BLaER1 (cell line): Measurements from ENCODE around the gene WHAMM.
"Not testable (repeated sequence)": the region's sequence is repeated elsewhere in the genome, so short reads cannot be mapped to it uniquely, and the experiment has no call there.

ENCODE experiments used
- H3K27ac ChIP-seq: shearing (Covaris generic); formaldehyde crosslinking; 2 replicates; pipeline ENCODE4 v1.8.1; 2022
- H3K27me3 ChIP-seq: shearing (Covaris generic); formaldehyde crosslinking; 2 replicates; pipeline ENCODE4 v1.8.1; 2022
- H3K36me3 ChIP-seq: shearing (Covaris generic); formaldehyde crosslinking; 2 replicates; pipeline ENCODE4 v1.8.1; 2022
- H3K4me1 ChIP-seq: shearing (Covaris generic); formaldehyde crosslinking; 2 replicates; pipeline ENCODE4 v1.8.1; 2022
- H3K4me2 ChIP-seq: shearing (Covaris generic); formaldehyde crosslinking; 2 replicates; pipeline ENCODE4 v1.8.1; 2022
- H3K4me3 ChIP-seq: shearing (Covaris generic); formaldehyde crosslinking; 2 replicates; pipeline ENCODE4 v1.8.1; 2022
- H3K9ac ChIP-seq: shearing (Covaris generic); formaldehyde crosslinking; 2 replicates; pipeline ENCODE4 v1.8.1; 2022
- H3K9me3 ChIP-seq: shearing (Covaris generic); formaldehyde crosslinking; 2 replicates; pipeline ENCODE4 v1.8.1; 2022
- H4K20me1 ChIP-seq: shearing (Covaris generic); formaldehyde crosslinking; 2 replicates; pipeline ENCODE4 v1.8.1; 2022
- Cebpa-rat ChIP-seq: shearing (Covaris generic); IDR thresholded peaks from 2 replicates; pipeline ENCODE4 v1.8.1; 2022

Gene WHAMM

DNA sequence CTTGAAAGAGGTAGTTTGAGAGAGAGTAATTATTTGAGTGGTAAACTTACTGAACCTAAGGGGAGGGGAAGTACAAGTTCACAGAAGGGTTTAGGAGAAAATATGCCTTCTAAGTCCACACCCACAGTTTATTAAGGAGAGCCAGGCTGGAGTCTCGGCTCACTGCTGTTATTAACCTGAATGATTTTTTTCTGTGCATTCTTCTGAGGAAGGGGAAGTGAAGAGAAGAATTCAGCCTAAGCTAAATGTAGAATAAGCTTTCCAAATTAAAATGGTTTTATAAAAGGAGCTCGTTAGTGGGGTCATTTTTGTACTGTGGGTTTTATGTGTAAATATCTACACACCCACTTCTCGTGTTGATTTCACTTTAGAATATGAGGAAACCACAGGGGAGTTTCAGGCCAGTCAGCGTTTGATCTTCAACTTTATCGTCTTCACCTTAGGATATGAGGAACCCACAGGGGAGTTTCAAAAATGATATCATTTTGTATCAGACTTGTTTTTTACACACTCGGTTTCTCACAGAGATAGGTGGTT is 1.5 kb downstream of the WHAMM start:
- H3K36me3 ChIP-seq: peaks cover 33% of the 10 kb centered on the region
- H3K4me1 ChIP-seq: peaks cover 47% of the 10 kb centered on the region
- TF ChIP-seq Cebpa-rat: no peak
- peak overlapping the region; percentile 94 for H3K27ac ChIP-seq
- H4K20me1 ChIP-seq: peaks cover 50% of the 10 kb centered on the region
- peak overlapping the region; percentile 79 for H3K4me2 ChIP-seq
- H3K27me3 ChIP-seq: no peaks in the 10 kb centered on the region
- peak overlapping the region; percentile 91 for H3K4me3 ChIP-seq
- H3K9me3 ChIP-seq: no peaks in the 10 kb centered on the region
- peak overlapping the region; percentile 93 for H3K9ac ChIP-seq

DNA sequence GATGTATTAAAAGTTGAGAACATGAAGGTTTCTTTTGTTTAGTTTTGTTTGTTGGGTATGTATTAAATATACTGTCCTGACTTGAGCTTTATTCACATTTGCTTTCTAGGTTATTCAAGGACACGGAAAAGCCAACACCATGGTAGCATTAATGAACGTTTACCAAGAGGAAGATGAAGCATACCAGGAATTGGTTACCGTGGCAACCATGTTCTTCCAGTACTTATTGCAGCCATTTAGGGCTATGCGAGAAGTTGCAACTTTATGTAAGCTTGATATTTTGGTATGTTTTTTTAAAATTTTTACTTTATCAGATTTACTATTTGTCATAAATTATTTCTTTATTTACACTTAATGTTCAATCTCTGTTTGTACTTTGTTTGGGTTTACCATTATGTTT is 3.6 kb downstream of the WHAMM start:
- Histone ChIP-seq H3K9ac (no peak overlapping the region), H3K36me3 (peaks cover 53% of the 10 kb centered on the region), H3K4me2 (no peak overlapping the region), H3K4me1 (peaks cover 27% of the 10 kb centered on the region), H3K27ac (no peak overlapping the region), H3K9me3 (no peaks in the 10 kb centered on the region), H3K27me3 (no peaks in the 10 kb centered on the region), H4K20me1 (peaks cover 65% of the 10 kb centered on the region), H3K4me3 (no peak overlapping the region)
- no peak for TF ChIP-seq Cebpa-rat

DNA sequence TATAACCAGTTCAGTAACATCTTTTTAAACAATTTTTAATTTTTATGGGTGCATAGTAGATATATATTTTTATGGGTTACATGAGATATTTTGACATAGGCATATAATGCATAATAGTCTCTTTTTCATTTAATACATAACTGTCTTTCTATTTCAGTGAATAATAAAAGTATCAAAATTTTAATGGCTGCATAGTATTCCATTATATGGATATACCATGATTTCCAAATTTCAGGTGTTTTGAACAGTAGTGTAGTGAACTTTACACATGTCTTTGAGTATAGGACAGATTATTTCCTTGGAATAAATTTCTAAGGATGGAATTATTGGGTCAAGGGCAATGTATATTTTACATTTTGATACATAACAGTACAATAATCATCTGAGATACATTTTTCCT is 10.7 kb downstream of the WHAMM start:
- Histone ChIP-seq H3K4me3 (no peak overlapping the region), H3K4me1 (no peaks in the 10 kb centered on the region), H3K9me3 (peaks cover 10% of the 10 kb centered on the region), H3K36me3 (peaks cover 90% of the 10 kb centered on the region), H3K27ac (no peak overlapping the region), H3K9ac (no peak overlapping the region), H4K20me1 (peaks cover 22% of the 10 kb centered on the region; the same call in 1 of the 2 replicates), H3K4me2 (no peak overlapping the region), H3K27me3 (no peaks in the 10 kb centered on the region)
- TF ChIP-seq Cebpa-rat: no peak

DNA sequence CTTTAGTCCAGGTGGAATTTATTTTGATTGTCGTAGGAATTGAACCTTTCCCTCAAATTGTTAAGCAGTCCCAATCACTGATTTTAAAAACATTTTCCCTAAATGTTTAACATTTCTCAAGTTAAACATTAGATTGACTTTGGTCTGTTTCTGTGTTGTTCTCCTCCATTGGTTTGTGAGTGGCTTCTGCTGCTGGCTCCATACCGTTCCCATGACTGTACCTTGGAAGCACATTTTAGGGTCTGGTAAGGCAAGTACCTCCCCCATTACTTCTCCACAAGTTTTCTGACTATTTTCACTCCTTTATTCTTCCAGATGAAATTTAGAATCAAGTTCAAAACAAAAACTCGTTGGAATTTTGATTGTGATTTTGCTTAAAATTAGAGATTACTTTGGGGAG is 12.0 kb downstream of the WHAMM start:
- H3K4me2 ChIP-seq, H4K20me1 ChIP-seq, H3K27me3 ChIP-seq, H3K27ac ChIP-seq, H3K9ac ChIP-seq, H3K4me1 ChIP-seq, H3K4me3 ChIP-seq: not testable (repeated sequence)
- Histone ChIP-seq H3K9me3 (peaks cover 10% of the 10 kb centered on the region), H3K36me3 (peaks cover 90% of the 10 kb centered on the region)

DNA sequence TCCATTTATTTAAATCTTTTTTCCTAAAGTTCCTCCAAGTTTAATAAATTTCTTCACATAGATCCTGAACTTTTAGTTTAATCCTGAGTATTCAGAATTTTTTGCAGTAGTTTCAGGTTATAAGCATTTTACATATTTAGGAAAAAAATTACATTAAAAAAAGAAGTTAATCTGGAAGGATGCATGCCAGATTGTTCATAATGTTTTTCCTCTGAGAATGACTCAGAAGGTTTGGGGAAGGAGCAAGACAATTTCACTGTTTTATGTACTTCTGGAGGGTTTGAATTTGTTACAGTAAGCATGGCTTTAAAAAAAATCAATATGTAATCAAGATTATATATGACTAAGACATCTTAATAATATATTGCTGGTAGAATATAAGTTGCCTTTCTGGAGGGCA is 12.4 kb downstream of the WHAMM start:
- H3K4me3 ChIP-seq, H3K4me1 ChIP-seq, H3K9ac ChIP-seq, H3K4me2 ChIP-seq, H3K27ac ChIP-seq, H3K27me3 ChIP-seq, H4K20me1 ChIP-seq: not testable (repeated sequence)
- Histone ChIP-seq H3K36me3 (peaks cover 90% of the 10 kb centered on the region), H3K9me3 (peaks cover 10% of the 10 kb centered on the region)

DNA sequence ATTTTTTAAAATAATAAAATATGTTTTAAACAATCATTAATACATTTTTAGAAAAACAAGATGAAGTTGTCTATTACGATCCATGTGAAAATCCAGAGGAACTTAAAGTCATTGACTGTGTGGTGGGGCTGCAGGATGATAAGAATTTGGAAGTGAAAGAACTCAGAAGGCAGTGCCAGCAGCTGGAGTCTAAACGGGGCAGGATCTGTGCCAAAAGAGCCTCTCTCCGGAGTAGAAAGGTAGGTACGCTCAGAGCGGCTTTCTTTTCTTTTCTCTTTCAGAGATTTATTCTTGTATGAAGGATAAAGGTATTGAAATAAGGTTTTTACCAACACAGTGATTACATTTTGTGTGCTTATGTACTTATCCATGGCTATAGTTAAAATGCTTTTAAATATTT is 13.6 kb downstream of the WHAMM start:
- TF ChIP-seq Cebpa-rat: no peak
- Histone ChIP-seq H3K9ac (no peak overlapping the region), H3K9me3 (peaks cover 10% of the 10 kb centered on the region)

DNA sequence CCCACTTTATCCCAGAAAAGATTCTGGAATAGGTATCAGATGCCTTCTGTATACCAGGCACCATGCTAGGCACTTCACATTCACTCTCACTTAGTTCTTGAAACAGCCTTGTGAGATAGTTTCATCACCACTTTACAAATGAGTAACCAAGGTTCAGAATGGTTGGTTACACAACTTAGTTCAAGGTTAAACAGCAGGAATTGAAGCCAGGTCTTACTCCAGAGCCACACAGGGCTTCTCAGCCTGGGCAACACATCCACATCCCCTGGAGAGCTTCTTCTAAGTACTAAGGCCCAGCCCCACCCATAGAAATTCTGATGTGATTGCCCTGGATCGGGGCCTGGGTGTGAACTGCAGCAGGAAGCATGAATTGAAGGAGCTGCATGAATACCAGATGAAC is 18.6 kb downstream of the WHAMM start:
- H3K4me2 ChIP-seq: no peak overlapping the region
- no peak overlapping the region for H3K27ac ChIP-seq
- no peaks in the 10 kb centered on the region for H3K9me3 ChIP-seq
- no peak overlapping the region for H3K4me3 ChIP-seq
- H3K27me3 ChIP-seq: no peaks in the 10 kb centered on the region
- TF ChIP-seq Cebpa-rat: no peak
- no peaks in the 10 kb centered on the region for H4K20me1 ChIP-seq
- H3K4me1 ChIP-seq: peaks cover 28% of the 10 kb centered on the region
- H3K36me3 ChIP-seq: peaks cover 83% of the 10 kb centered on the region
- no peak overlapping the region for H3K9ac ChIP-seq

More for the DNA sequence above, 13.6 kb downstream of the WHAMM start:
- H3K27ac ChIP-seq: no peak overlapping the region
- no peaks in the 10 kb centered on the region for H3K27me3 ChIP-seq
- H4K20me1 ChIP-seq: no peaks in the 10 kb centered on the region
- H3K4me3 ChIP-seq: no peak overlapping the region
- H3K36me3 ChIP-seq: peaks cover 87% of the 10 kb centered on the region
- H3K4me1 ChIP-seq: no peaks in the 10 kb centered on the region
- no peak overlapping the region for H3K4me2 ChIP-seq

DNA sequence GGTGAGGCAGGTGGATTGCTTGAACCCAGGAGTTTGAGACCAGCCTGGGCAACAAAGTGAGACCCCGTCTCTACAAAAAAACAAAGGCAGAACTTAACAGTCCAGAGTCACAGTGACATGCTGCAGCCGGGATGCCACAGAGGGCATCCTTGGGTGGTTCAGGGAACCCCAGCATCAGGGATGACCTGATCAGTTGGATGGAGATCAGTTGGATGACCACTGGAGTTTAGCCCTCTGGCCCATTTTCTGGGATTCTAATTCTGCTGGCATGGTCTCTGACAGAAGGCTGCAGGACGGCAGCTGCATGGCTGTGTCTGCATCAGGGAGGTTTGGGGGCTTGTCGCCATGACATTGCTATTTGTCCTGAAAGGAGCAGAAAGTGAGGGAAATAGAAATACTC is 19.8 kb downstream of the WHAMM start:
- no peaks in the 10 kb centered on the region for H4K20me1 ChIP-seq
- H3K4me2 ChIP-seq: no peak overlapping the region
- no peaks in the 10 kb centered on the region for H3K27me3 ChIP-seq
- H3K9me3 ChIP-seq: no peaks in the 10 kb centered on the region
- TF ChIP-seq Cebpa-rat: no peak
- peaks cover 85% of the 10 kb centered on the region for H3K36me3 ChIP-seq
- H3K4me3 ChIP-seq: no peak overlapping the region
- no peak overlapping the region for H3K27ac ChIP-seq
- H3K9ac ChIP-seq: no peak overlapping the region
- peaks cover 40% of the 10 kb centered on the region for H3K4me1 ChIP-seq

DNA sequence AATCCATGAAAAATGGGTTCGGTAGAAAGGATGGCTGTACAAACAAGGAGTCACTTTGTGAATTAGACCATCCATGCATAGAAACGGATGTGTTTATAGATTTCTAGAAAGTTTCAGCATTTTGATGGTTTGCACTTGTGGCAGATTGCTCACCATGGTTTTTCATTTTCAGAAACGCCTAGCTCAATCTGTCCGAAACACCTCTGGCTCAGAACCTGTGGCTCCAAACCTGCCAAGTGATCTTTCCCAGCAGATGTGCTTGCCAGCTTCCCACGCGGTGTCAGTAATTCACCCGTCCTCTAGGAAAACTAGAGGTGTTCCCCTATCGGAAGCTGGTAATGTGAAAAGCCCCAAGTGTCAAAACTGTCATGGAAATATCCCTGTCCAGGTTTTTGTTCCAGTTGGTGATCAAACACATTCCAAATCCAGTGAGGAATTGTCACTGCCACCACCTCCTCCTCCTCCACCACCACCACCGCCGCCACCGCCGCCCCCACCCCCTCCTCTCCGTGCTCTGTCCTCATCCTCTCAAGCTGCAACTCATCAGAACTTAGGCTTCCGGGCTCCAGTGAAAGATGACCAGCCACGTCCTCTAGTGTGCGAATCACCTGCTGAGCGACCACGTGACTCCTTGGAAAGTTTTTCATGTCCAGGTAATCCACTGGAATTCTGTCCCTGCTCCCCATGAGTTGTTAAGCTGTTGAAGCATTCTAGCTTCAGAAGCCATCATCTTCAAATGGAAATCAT is 21.2 kb downstream of the WHAMM start:
- Histone ChIP-seq H3K9ac (no peak overlapping the region), H3K27ac (peak overlapping the region; percentile 78; the same call in 1 of the 2 replicates), H3K27me3 (no peaks in the 10 kb centered on the region), H4K20me1 (no peaks in the 10 kb centered on the region), H3K36me3 (peaks cover 85% of the 10 kb centered on the region), H3K4me1 (peaks cover 52% of the 10 kb centered on the region), H3K9me3 (no peaks in the 10 kb centered on the region), H3K4me2 (peak overlapping the region; percentile 80), H3K4me3 (no peak overlapping the region)
- no peak for TF ChIP-seq Cebpa-rat

DNA sequence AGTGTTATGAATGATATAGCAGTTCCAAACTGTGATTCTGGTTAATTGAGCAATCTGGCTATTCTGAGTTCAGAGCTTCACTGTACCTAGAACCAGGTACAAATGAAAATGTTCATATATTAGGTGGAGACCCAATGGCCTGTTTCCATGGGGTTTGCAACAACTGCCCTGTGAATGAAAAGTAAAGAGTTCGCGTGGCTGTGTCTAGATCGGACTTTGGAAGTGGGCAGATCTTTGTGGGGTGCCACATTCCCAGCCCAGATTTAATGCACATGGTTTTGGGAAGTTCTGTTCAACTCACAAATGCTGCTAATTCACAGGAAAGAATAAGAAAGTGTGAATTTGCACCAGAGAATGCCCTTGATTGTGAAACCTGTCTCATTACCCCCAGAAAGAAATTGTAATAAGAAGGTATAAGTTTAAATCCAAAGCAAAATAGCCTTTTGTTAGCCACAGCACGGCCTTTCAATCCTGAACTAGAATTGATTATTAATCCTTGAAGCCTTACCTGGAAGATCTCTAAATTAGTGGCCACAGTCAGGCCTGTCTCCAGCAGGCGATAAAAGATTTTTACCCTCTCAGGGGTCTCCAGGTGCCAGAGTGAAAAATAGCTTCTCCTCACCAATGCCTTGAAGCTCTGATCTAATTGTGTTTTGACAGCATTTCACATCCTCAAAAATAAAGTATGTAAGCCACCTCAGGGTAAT is 22.6 kb downstream of the WHAMM start:
- no peaks in the 10 kb centered on the region for H3K9me3 ChIP-seq
- H3K4me2 ChIP-seq: peak overlapping the region; percentile 80
- peak overlapping the region; percentile 78 for H3K27ac ChIP-seq
- peaks cover 85% of the 10 kb centered on the region for H3K36me3 ChIP-seq
- H3K4me1 ChIP-seq: peaks cover 62% of the 10 kb centered on the region
- no peaks in the 10 kb centered on the region for H4K20me1 ChIP-seq
- H3K4me3 ChIP-seq: peak overlapping the region; percentile 45
- H3K9ac ChIP-seq: peak overlapping the region; percentile 61
- H3K27me3 ChIP-seq: no peaks in the 10 kb centered on the region
- no peak for TF ChIP-seq Cebpa-rat
